HAP-1 (cell line): ENCODE measurements around the gene KIF26B.
A peak's percentile ranks its signal among the peaks of the same experiment; 100 is the strongest.

Experiments used
- DNase-seq, 2 experiments: peaks; one replicate each; pipeline ENCODE4 v3.0.0-alpha.2; 2016 to 2020; ENCODE audit warnings: low spot score in 2 of 2
- H3K27me3 ChIP-seq: fragments of 250-450 bp; sonication (Bioruptor Pico); 2 replicates; pipeline ENCODE4 v1.5.1; 2020; ENCODE audit warnings: low read depth, mild to moderate bottlenecking, moderate library complexity
- H3K36me3 ChIP-seq: fragments of 250-450 bp; sonication (Bioruptor Pico); replicated peaks from 2 replicates; pipeline ENCODE4 v1.5.1; 2020; ENCODE audit warnings: mild to moderate bottlenecking
- H3K4me1 ChIP-seq: fragments of 250-450 bp; sonication (Bioruptor Pico); 2 replicates; pipeline ENCODE4 v1.5.1; 2020; ENCODE audit warnings: mild to moderate bottlenecking
- H3K4me3 ChIP-seq: fragments of 250-450 bp; sonication (Bioruptor Pico); 2 replicates; pipeline ENCODE4 v1.5.1; 2020; ENCODE audit warnings: mild to moderate bottlenecking, moderate library complexity
- H3K9me3 ChIP-seq: fragments of 250-450 bp; sonication (Bioruptor Pico); 2 replicates; pipeline ENCODE4 v1.5.1; 2020; ENCODE audit warnings: mild to moderate bottlenecking, moderate library complexity
- in situ Hi-C: fragments of 300-500 bp; cut with MboI; formaldehyde crosslinking; loops from 3 replicates; pipeline ENCODE4 v1.14.3; 2020; ENCODE audit warnings: low sequenced_read_pairs, inconsistent platforms, mixed read lengths

Gene KIF26B

GRCh38 chr1:245195398-245195797 lies 40.6 kb downstream of the KIF26B start:
- in situ Hi-C loops = no loop called here
- H3K9me3 ChIP-seq = no peaks in the 10 kb centered on the region
- no peak overlapping the region for H3K4me3 ChIP-seq
- H3K36me3 ChIP-seq = no peaks in the 10 kb centered on the region
- no peaks in the 10 kb centered on the region for H3K27me3 ChIP-seq
- DNase-seq = no peak
- peaks cover 8% of the 10 kb centered on the region for H3K4me1 ChIP-seq

GRCh38 chr1:245197121-245197520 lies 42.3 kb downstream of the KIF26B start:
- in situ Hi-C loops = no loop called here
- Histone ChIP-seq H3K4me1 (peaks cover 16% of the 10 kb centered on the region), H3K36me3 (no peaks in the 10 kb centered on the region), H3K4me3 (no peak overlapping the region), H3K9me3 (no peaks in the 10 kb centered on the region), H3K27me3 (no peaks in the 10 kb centered on the region)
- DNase-seq = peak; percentile 51 to 92

GRCh38 chr1:245197911-245198379 lies 43.2 kb downstream of the KIF26B start:
- no peaks in the 10 kb centered on the region for H3K9me3 ChIP-seq
- no peak for DNase-seq
- in situ Hi-C loops = no loop called here
- H3K36me3 ChIP-seq = no peaks in the 10 kb centered on the region
- no peak overlapping the region for H3K4me3 ChIP-seq
- peaks cover 18% of the 10 kb centered on the region for H3K4me1 ChIP-seq
- no peaks in the 10 kb centered on the region for H3K27me3 ChIP-seq

- no peaks in the 10 kb centered on the region for H3K27me3 ChIP-seq
- H3K4me3 ChIP-seq = no peak overlapping the region
- H3K4me1 ChIP-seq = peaks cover 18% of the 10 kb centered on the region
- DNase-seq = no peak
- no peaks in the 10 kb centered on the region for H3K9me3 ChIP-seq
- H3K36me3 ChIP-seq = no peaks in the 10 kb centered on the region
- in situ Hi-C loops = no loop called here
These were observed 44.1 kb downstream of the KIF26B start for GRCh38 chr1:245198748-245199516.

GRCh38 chr1:245200146-245200545 lies 45.4 kb downstream of the KIF26B start:
- H3K4me3 ChIP-seq = no peak overlapping the region
- H3K36me3 ChIP-seq = no peaks in the 10 kb centered on the region
- H3K9me3 ChIP-seq = no peaks in the 10 kb centered on the region
- H3K27me3 ChIP-seq = no peaks in the 10 kb centered on the region
- no peak for DNase-seq
- peaks cover 22% of the 10 kb centered on the region for H3K4me1 ChIP-seq
- in situ Hi-C loops = no loop called here

- no peak overlapping the region for H3K4me3 ChIP-seq
These were observed 46.4 kb downstream of the KIF26B start for GRCh38 chr1:245201201-245201600.

GRCh38 chr1:245201827-245202226 lies 47.0 kb downstream of the KIF26B start:
- peak; percentile 30 to 33 for DNase-seq
- peaks cover 4% of the 10 kb centered on the region for H3K9me3 ChIP-seq

More at GRCh38 chr1:245201201-245201600, 46.4 kb downstream of the KIF26B start:
- in situ Hi-C loops = no loop called here
- no peaks in the 10 kb centered on the region for H3K27me3 ChIP-seq
- no peaks in the 10 kb centered on the region for H3K36me3 ChIP-seq
- peaks cover 25% of the 10 kb centered on the region for H3K4me1 ChIP-seq
- no peak for DNase-seq
- peaks cover under 1% of the 10 kb centered on the region; the same call in 1 of the 2 replicates for H3K9me3 ChIP-seq

GRCh38 chr1:245205396-245205795 lies 50.6 kb downstream of the KIF26B start:
- Histone ChIP-seq H3K9me3 (peaks cover 9% of the 10 kb centered on the region), H3K4me1 (peaks cover 17% of the 10 kb centered on the region), H3K36me3 (no peaks in the 10 kb centered on the region), H3K4me3 (no peak overlapping the region), H3K27me3 (no peaks in the 10 kb centered on the region)
- peak; percentile 30 to 57 for DNase-seq
- in situ Hi-C loops = no loop called here

More at GRCh38 chr1:245201827-245202226, 47.0 kb downstream of the KIF26B start:
- peaks cover 24% of the 10 kb centered on the region for H3K4me1 ChIP-seq
- no peaks in the 10 kb centered on the region for H3K27me3 ChIP-seq
- H3K36me3 ChIP-seq = no peaks in the 10 kb centered on the region
- no peak overlapping the region for H3K4me3 ChIP-seq
- in situ Hi-C loops = no loop called here

GRCh38 chr1:245205864-245206263 lies 51.1 kb downstream of the KIF26B start:
- Histone ChIP-seq H3K4me3 (no peak overlapping the region), H3K4me1 (peaks cover 17% of the 10 kb centered on the region), H3K36me3 (no peaks in the 10 kb centered on the region), H3K9me3 (peaks cover 9% of the 10 kb centered on the region), H3K27me3 (no peaks in the 10 kb centered on the region)
- DNase-seq = no peak
- in situ Hi-C loops = no loop called here

GRCh38 chr1:245207056-245207638 lies 52.4 kb downstream of the KIF26B start:
- no peak for DNase-seq
- H3K27me3 ChIP-seq = no peaks in the 10 kb centered on the region
- peaks cover 8% of the 10 kb centered on the region for H3K4me1 ChIP-seq
- H3K4me3 ChIP-seq = no peak overlapping the region
- H3K9me3 ChIP-seq = peaks cover 9% of the 10 kb centered on the region
- in situ Hi-C loops = no loop called here
- H3K36me3 ChIP-seq = no peaks in the 10 kb centered on the region

- in situ Hi-C loops = no loop called here
These were observed 53.0 kb downstream of the KIF26B start for GRCh38 chr1:245207801-245208200.

GRCh38 chr1:245209658-245210435 lies 55.1 kb downstream of the KIF26B start:
- in situ Hi-C loops = no loop called here
- Histone ChIP-seq H3K36me3 (no peaks in the 10 kb centered on the region), H3K27me3 (no peaks in the 10 kb centered on the region), H3K4me3 (no peak overlapping the region), H3K4me1 (peaks cover 6% of the 10 kb centered on the region; the same call in 1 of the 2 replicates), H3K9me3 (peaks cover 9% of the 10 kb centered on the region)
- no peak for DNase-seq

More at GRCh38 chr1:245207801-245208200, 53.0 kb downstream of the KIF26B start:
- Histone ChIP-seq H3K36me3 (no peaks in the 10 kb centered on the region), H3K4me3 (no peak overlapping the region), H3K9me3 (peaks cover 9% of the 10 kb centered on the region), H3K27me3 (no peaks in the 10 kb centered on the region), H3K4me1 (peaks cover 7% of the 10 kb centered on the region; the same call in 1 of the 2 replicates)
- DNase-seq = no peak

GRCh38 chr1:245211035-245211749 lies 56.4 kb downstream of the KIF26B start:
- no peak for DNase-seq
- in situ Hi-C loops = no loop called here
- Histone ChIP-seq H3K9me3 (peaks cover 9% of the 10 kb centered on the region), H3K36me3 (no peaks in the 10 kb centered on the region), H3K27me3 (no peaks in the 10 kb centered on the region), H3K4me3 (no peak overlapping the region), H3K4me1 (no peaks in the 10 kb centered on the region)
